NCI-H2107 treated with DMSO at 0.1 percent for 48 hours (cell line): ENCODE results near the gene PLB1.

ENCODE experiments used
- DNase-seq: peaks from one replicate; lab custom pipeline; 2025; ENCODE audit not compliant: unreplicated experiment; lab: John Stamatoyannopoulos, UW

Gene PLB1

DNA sequence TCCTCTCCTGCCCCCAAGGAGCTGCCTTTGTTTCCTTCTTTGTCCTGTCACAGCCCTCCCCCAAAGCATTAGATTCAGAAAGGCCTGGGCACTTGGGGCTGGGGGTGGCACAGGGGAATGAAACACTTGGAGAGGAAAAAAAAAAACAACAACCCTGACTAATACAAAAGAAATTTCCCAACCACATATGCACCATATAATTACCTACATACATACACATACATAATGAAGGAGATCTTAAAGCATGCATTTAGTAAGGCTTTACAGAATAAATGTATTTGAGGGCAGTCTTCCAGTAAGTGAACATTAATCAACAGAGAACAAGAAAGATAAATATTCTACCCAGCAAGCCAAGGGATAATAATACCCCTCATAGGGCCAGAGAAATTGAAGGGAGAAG is 185.7 kb downstream of the PLB1 start:
- DNase-seq = no peak

DNA sequence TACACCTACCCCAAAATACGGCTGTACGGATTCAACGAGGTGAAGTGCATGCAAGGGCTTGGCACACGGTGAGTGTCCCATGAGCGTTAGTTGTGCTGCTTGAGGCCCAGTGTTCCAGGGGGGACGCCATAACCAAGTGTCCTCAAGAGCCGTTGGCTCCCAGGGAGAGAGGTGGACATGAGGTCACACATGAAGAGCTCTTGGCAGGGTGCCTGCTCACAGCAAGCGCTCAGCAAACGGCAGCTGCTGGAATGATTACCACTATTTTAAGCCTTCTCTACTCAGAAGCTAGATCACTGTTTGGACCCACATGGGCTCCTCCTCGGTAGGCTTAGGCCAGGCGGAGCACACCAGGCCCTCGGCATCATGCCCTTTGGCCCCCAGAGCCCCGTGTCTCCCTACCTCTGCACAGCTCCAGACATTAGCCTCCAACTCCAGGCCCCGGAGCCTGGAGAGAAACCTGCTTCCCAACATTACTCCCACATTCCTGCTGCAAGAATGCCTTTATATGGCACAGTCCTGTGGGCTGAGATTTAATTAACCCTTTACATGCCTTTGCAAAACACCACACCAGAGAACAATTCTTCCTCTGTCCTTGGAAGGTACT is 187.3 kb downstream of the PLB1 start:
- no peak for DNase-seq

GRCh38 chr2:28684142-28684858 is 188.4 kb downstream of the PLB1 start:
- peak; percentile 80 for DNase-seq

GRCh38 chr2:28687171-28687570 is 191.3 kb downstream of the PLB1 start:
- DNase-seq = no peak

- DNase-seq = peak; percentile 35
These were observed 192.0 kb downstream of the PLB1 start for GRCh38 chr2:28687640-28688385.

- no peak for DNase-seq
These were observed 193.0 kb downstream of the PLB1 start for GRCh38 chr2:28688818-28689217.

- DNase-seq = no peak
These were observed 193.9 kb downstream of the PLB1 start for GRCh38 chr2:28689771-28690170.

DNA sequence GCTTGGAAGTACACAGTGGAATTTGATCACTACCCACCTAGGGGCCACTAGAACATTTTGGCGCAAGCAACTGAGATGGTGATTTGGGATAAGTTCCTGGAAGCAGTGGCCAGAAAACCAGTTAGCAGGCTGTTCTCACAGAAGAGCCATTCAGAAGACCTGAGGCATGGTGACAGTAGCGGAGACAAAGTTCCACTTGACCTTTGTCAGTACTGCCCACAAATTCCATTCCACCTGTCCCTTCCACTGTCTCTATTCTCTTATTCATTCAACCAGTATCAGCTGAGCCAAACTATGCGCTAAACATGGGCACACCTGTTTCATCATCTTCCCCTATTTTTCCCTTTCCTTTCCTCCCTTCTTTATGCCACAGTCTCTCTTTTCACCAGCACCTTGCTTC is 196.6 kb downstream of the PLB1 start:
- DNase-seq = no peak

DNA sequence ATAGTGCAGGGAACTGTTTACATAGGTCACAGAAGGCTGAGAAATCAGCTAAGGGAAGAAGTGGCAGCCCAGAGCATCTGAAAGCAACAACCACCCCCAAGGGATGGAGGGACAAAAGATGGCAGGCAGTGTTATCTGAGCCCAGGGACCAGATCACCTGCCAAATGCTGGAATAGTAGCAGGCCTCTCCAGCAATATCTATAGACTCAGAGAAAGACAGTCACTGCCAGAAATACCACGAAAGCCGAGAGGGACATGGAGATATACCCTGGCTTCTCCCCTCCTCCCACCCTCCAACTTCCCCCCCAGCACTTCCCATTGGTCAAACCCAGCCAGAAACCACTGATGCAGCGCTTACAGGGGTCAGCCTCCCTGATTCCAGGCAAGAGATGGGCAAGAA is 197.4 kb downstream of the PLB1 start:
- DNase-seq = peak; percentile 10
